ENCODE data around the gene FBN2. TPM values are rescaled to one million over a fixed set of nuclear protein-coding genes. Genes with fewer than 3 reads are reported as not detected.

FBN2 gene
- total RNA-seq, 1 experiment from 2014 or later, result 0.08 TPM

DNA sequence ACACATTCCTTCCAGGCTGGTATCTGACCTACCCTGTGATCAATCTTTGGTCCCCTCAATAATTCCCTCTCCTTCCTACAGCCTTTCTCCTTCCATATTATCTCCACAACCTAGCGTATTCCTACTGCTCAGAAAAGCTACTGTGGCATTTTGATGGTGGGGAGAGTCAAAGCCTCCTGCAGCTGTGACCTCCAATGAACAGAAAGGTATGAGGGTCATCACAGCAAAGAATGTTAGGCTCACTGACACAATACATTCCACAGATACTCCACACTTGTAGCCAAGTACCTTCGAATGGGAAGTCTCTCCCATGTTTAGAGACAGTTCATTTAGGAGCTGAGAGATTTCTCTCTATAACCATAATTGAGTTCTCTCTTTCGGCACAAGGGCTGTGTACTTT, 5.9 kb downstream of the FBN2 start:
- TF ChIP-seq, protein P1, sequence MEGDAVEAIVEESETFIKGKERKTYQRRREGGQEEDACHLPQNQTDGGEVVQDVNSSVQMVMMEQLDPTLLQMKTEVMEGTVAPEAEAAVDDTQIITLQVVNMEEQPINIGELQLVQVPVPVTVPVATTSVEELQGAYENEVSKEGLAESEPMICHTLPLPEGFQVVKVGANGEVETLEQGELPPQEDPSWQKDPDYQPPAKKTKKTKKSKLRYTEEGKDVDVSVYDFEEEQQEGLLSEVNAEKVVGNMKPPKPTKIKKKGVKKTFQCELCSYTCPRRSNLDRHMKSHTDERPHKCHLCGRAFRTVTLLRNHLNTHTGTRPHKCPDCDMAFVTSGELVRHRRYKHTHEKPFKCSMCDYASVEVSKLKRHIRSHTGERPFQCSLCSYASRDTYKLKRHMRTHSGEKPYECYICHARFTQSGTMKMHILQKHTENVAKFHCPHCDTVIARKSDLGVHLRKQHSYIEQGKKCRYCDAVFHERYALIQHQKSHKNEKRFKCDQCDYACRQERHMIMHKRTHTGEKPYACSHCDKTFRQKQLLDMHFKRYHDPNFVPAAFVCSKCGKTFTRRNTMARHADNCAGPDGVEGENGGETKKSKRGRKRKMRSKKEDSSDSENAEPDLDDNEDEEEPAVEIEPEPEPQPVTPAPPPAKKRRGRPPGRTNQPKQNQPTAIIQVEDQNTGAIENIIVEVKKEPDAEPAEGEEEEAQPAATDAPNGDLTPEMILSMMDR (IDR thresholded peaks at IDR 0.05), result no peak
- TF ChIP-seq, protein P2, sequence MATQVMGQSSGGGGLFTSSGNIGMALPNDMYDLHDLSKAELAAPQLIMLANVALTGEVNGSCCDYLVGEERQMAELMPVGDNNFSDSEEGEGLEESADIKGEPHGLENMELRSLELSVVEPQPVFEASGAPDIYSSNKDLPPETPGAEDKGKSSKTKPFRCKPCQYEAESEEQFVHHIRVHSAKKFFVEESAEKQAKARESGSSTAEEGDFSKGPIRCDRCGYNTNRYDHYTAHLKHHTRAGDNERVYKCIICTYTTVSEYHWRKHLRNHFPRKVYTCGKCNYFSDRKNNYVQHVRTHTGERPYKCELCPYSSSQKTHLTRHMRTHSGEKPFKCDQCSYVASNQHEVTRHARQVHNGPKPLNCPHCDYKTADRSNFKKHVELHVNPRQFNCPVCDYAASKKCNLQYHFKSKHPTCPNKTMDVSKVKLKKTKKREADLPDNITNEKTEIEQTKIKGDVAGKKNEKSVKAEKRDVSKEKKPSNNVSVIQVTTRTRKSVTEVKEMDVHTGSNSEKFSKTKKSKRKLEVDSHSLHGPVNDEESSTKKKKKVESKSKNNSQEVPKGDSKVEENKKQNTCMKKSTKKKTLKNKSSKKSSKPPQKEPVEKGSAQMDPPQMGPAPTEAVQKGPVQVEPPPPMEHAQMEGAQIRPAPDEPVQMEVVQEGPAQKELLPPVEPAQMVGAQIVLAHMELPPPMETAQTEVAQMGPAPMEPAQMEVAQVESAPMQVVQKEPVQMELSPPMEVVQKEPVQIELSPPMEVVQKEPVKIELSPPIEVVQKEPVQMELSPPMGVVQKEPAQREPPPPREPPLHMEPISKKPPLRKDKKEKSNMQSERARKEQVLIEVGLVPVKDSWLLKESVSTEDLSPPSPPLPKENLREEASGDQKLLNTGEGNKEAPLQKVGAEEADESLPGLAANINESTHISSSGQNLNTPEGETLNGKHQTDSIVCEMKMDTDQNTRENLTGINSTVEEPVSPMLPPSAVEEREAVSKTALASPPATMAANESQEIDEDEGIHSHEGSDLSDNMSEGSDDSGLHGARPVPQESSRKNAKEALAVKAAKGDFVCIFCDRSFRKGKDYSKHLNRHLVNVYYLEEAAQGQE (IDR thresholded peaks at IDR 0.05; ENCODE audit: insufficient read depth in 1 of 2, low read depth in 2 of 2, low read length in 1 of 2), result no peak
- no peak for TF ChIP-seq POLR2AphosphoS5 (IDR thresholded peaks at IDR 0.05; ENCODE audit: low read depth, low read length)
- TF ChIP-seq SIN3A (IDR thresholded peaks at IDR 0.05; ENCODE audit: borderline replicate concordance, insufficient read depth, low read depth, low read length), result no peak
- TF ChIP-seq TCF7L2 (IDR thresholded peaks at IDR 0.05; ENCODE audit: low read depth, low read length), result no peak
- H3K27ac ChIP-seq (ENCODE audit: low read length), result no peak overlapping the region
- no peak overlapping the region for H3K4me3 ChIP-seq (ENCODE audit: low read depth in 2 of 2, low read length in 2 of 2)
- POLR2A ChIA-PET, result no interaction called here
- intact Hi-C loops (cut with micrococcal nuclease; ENCODE audit: unreplicated experiment) (no loop called here), in situ Hi-C loops (cut with HindIII; ENCODE audit: low pct_unique_long_range_greater_than_20kb, low sequenced_read_pairs) (no loop called here)
- CTCF ChIA-PET, result no interaction called here
- H3K9me3 ChIP-seq (ENCODE audit: control insufficient read depth, insufficient read depth, low read depth, low read length), result no peaks in the 10 kb centered on the region
- no peak for ATAC-seq
- no peak for DNase-seq (ENCODE audit: low read depth, low spot score)
- no peaks in the 10 kb centered on the region for H3K36me3 ChIP-seq (ENCODE audit: control insufficient read depth, insufficient read depth, low read length)
- BruUV-seq (replicated peaks), result no TSS peak
- H3K27me3 ChIP-seq (ENCODE audit: control insufficient read depth, insufficient read depth, low read length), result no peaks in the 10 kb centered on the region
- no peaks in the 10 kb centered on the region for H3K4me1 ChIP-seq (ENCODE audit: control insufficient read depth, insufficient read depth, low read length)

DNA sequence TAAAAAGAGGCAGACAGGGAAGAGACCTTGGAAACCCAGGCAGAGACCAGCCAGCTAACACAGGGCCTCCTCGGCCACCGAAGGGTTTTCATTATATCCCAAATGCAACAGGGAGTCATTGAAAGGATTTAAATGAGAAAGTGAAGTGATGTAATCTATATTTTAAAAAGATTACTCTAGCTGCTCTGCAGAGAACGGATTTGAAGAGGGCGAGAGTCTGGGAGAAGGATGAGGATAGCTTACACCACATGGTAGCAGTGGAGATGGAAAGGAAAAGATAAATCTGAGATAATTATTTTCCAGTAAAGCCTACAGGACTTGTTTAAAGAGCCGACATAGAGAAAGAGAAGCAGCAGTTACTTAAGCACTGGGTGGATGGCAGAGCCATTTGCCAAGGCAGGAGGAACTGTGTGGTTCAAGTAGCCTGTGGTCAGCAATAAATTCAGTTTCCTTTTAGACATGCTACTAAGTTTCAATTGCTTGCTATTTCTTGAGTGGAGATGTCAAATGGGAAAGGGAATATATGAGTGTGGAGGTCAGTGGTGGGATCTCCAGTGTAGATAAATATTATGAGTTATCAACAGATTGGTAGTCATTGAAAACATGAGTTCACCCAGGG, 9.3 kb downstream of the FBN2 start:
- Histone ChIP-seq H3K4me1 (ENCODE audit: control insufficient read depth, insufficient read depth, low read length) (no peaks in the 10 kb centered on the region), H3K27ac (ENCODE audit: low read length) (no peak overlapping the region), H3K27me3 (ENCODE audit: control insufficient read depth, insufficient read depth, low read length) (no peaks in the 10 kb centered on the region), H3K36me3 (ENCODE audit: control insufficient read depth, insufficient read depth, low read length) (no peaks in the 10 kb centered on the region), H3K9me3 (ENCODE audit: control insufficient read depth, insufficient read depth, low read depth, low read length) (no peaks in the 10 kb centered on the region), H3K4me3 (ENCODE audit: low read depth in 2 of 2, low read length in 2 of 2) (no peak overlapping the region)
- CTCF ChIA-PET, result no interaction called here
- intact Hi-C loops (cut with micrococcal nuclease; ENCODE audit: unreplicated experiment), result no loop called here
- no TSS peak for BruUV-seq (replicated peaks)
- POLR2A ChIA-PET, result no interaction called here
- in situ Hi-C loops (cut with HindIII; ENCODE audit: low pct_unique_long_range_greater_than_20kb, low sequenced_read_pairs), result no loop called here
- ATAC-seq (no peak), DNase-seq (ENCODE audit: low read depth, low spot score) (no peak)
- TF ChIP-seq TCF7L2 (IDR thresholded peaks at IDR 0.05; ENCODE audit: low read depth, low read length), result no peak
- TF ChIP-seq POLR2AphosphoS5 (IDR thresholded peaks at IDR 0.05; ENCODE audit: low read depth, low read length), result no peak
- TF ChIP-seq, protein P1 (IDR thresholded peaks at IDR 0.05), result no peak
- TF ChIP-seq SIN3A (IDR thresholded peaks at IDR 0.05; ENCODE audit: borderline replicate concordance, insufficient read depth, low read depth, low read length), result no peak
- TF ChIP-seq, protein P2 (IDR thresholded peaks at IDR 0.05; ENCODE audit: insufficient read depth in 1 of 2, low read depth in 2 of 2, low read length in 1 of 2), result no peak
